Stimulated activated CD4-positive, alpha-beta T cell treated with anti-CD3 and anti-CD28 coated beads, Interleukin-1b, Interleukin-23, amount 100 ng/mL, for 24 hours (primary cell): Measurements from ENCODE around the gene SLC4A1AP.

Experiments used
- DNase-seq, 4 experiments: peaks; one replicate each; pipeline ENCODE4 v3.0.0-alpha.2; 2020; ENCODE audit warnings: low read depth in 4 of 4, low spot score in 1 of 4

The SLC4A1AP gene

DNA sequence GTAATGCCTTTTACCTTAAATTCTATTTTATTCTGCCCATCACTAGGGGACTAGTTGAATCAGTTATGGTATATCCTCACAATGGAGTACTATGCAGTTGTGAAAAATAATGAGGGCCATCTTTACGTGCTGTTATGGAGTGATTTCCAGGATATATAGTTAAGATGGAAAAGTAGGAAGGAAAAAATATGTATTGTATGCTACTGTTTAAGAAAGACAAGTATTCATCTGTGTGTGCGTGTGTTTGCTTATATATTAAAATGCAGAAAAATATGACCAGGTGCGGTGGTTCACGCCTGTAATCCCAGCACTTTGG is 75.3 kb downstream of the SLC4A1AP start:
- no peak for DNase-seq

GRCh38 chr2:27741673-27742072 is 78.0 kb downstream of the SLC4A1AP start:
- no peak for DNase-seq

- no peak for DNase-seq
These were observed 78.9 kb downstream of the SLC4A1AP start for GRCh38 chr2:27742571-27742970.
